ENCODE data around the gene STRN3. TPM values are rescaled to one million over a fixed set of nuclear protein-coding genes. Genes with fewer than 3 reads are reported as not detected.
"Not testable (repeated sequence)": the region's sequence is repeated elsewhere in the genome, so short reads cannot be mapped to it uniquely, and the experiment has no call there.

The STRN3 gene
- total RNA-seq, 1 donor, result 16.7 TPM

GRCh38 chr14:30925254-30925653, 100.9 kb downstream of the STRN3 start:
- no peak for DNase-seq (ENCODE audit: low read depth in 2 of 3, low spot score in 2 of 3)

DNA sequence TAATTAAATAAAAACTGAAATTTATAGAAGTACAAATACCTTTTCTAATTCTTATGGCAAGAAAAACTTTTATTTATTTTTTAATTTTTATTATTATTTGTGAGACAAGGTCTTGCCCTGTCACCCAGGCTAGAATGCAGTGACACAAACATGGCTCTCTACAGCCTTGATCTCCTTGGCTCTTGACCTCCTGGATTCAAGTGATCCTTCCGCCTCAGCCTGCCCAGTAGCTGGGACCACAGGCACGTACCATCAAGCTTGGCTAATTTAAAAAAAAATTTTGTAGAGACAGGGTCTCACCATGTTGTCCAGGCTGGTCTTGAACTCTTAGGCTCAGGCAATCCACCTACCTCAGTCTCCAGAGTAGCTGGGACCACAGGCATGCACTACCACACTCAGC, 104.4 kb downstream of the STRN3 start:
- no peak for DNase-seq (ENCODE audit: low read depth in 2 of 3, low spot score in 2 of 3)

GRCh38 chr14:30921305-30921704, 104.9 kb downstream of the STRN3 start:
- no peak for DNase-seq (ENCODE audit: low read depth in 2 of 3, low spot score in 2 of 3)

DNA sequence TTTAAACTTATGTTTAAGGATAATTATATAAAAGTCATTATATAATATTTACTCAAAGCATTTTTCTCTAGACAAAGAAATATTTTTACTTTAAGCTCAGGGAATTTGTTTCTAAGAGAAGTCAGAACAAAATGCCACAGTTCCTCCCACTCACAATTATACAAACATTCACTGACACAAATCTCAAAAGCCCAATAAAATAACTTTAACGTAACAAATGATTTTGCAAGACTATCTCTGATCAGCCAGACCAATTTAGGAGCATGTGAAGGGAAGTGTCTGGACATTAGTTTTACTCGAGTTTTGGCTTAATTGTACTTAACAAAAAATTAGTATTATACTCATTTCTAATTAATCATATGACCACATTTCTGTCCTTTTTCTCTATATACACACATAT, 110.6 kb downstream of the STRN3 start:
- DNase-seq (ENCODE audit: low read depth in 2 of 3, low spot score in 2 of 3), result no peak

DNA sequence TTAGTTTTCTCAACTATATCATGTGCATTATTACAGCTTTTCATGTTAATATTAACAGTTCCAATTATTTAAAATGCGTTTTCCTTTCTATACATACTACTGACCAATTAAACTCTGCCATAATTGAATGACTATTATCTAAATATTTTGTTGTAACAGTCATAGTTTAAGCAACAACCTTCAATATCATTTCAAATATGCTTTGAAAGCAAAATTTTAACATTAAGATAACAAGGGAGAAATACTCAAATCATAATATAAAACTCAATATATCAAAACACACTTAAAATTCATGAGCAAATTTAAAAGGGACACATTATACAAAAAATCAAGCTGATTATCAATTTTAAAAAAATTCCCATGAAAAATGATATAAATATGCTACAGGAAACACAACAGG, 111.4 kb downstream of the STRN3 start:
- DNase-seq (ENCODE audit: low read depth in 2 of 3, low spot score in 2 of 3), result no peak

DNA sequence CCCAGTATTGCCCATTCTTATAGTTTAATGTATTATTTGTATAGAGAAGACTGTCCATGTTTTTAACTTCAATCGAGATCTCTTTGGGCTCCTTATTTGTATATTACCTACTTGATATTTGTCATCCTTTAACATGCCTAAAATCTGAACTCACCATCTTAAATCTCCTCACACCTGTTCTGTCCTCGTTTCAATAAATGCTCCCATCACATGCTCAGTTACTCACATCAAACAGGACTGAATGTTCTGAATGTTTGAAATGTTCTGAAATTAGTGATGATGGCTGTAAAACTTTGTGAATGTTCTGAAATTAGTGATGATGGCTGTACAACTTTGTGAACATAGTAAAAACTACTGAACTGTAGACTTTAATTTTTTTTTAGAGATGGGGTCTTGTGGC, 117.4 kb downstream of the STRN3 start:
- no peak for DNase-seq (ENCODE audit: low read depth in 2 of 3, low spot score in 2 of 3)

DNA sequence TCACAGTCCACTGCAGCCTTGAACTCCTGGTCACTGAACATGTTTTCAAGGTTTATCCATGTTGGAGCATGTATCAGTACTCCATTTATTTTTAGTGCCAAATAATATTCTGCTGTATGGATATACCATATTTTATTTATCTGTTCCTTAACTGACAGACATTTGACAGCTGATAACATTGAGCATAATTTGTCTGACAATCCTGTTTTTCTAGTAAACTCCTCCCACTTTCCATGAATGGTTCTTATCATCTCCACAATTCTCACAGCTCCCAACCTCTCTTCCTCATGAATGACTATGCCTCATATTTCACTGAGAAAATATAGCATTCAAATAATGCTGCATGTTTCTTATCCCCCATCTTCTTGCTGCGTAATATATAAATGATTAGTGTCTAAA, 118.5 kb downstream of the STRN3 start:
- DNase-seq (ENCODE audit: low read depth in 2 of 3, low spot score in 2 of 3), result no peak

DNA sequence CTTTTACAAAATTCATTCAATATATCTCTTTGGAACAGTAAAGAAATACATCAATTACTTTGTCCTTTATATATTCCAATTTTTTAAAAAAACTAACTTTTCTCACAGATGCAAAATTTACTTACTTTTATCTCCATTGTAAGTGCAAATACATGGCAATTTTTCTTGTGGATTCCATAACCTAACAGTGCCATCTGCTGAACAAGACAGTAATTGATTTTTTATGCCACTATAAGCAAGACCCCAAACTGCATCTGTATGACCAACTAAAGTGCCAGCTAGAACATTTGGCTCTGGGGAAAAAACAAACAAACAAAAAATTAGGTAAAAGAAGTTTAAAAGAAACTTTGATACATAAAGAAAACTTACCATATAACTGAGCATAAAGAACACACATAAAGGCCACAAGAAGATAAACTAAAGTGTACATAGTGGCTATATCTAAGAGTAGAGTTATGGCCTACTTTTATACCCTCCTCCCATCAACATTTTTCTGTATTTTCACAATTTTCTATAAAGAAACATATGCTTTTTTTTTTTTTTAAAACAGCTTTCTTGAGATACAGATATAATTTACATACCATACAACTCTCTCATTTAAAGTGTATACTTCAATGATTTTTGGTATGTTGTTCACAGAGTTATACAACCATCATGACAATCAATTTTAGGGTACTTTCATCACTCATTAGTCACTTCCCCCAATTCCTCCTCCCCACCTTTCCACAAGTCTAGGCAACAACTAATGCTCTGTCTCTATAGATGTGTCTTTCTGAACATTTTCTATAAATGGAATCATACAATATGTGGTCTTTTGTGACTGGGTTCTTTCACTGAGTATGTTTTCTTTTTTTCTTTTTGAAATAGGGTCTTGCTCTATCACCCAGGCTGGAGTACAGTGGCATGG, 119.2 kb downstream of the STRN3 start:
- peak in 2 of 3 donors; percentile 33 to 64 for DNase-seq (ENCODE audit: low read depth in 2 of 3, low spot score in 2 of 3)

- no peak for DNase-seq (ENCODE audit: low read depth in 2 of 3, low spot score in 2 of 3)
Observed at GRCh38 chr14:30903285-30904124, 122.7 kb downstream of the STRN3 start.

GRCh38 chr14:30897121-30897520, 129.1 kb downstream of the STRN3 start:
- DNase-seq (ENCODE audit: low read depth in 2 of 3, low spot score in 2 of 3), result not testable (repeated sequence)

GRCh38 chr14:30896435-30896834, 129.7 kb downstream of the STRN3 start:
- no peak for DNase-seq (ENCODE audit: low read depth in 2 of 3, low spot score in 2 of 3)

- DNase-seq (ENCODE audit: low read depth in 2 of 3, low spot score in 2 of 3), result no peak
Observed at GRCh38 chr14:30894923-30895515, 131.2 kb downstream of the STRN3 start.

- DNase-seq (ENCODE audit: low read depth in 2 of 3, low spot score in 2 of 3), result no peak
Observed at GRCh38 chr14:30893819-30894218, 132.4 kb downstream of the STRN3 start.

DNA sequence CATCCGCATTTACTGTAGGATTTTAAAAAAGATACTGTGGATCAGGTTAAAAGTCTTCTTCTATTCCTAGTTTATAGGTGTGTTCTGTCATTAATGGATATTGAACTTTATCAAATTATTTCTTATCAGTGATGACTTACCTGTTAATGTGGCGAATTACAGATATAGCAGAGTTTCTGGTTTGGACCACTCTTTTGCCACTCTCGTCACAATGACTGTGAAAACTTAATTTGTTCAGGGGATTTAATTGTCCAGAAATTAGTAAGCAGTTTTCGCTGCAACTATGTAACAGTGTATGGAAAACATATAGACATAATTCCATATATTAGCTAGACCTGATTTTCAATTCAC, 137.0 kb downstream of the STRN3 start:
- DNase-seq (ENCODE audit: low read depth in 2 of 3, low spot score in 2 of 3), result no peak

DNA sequence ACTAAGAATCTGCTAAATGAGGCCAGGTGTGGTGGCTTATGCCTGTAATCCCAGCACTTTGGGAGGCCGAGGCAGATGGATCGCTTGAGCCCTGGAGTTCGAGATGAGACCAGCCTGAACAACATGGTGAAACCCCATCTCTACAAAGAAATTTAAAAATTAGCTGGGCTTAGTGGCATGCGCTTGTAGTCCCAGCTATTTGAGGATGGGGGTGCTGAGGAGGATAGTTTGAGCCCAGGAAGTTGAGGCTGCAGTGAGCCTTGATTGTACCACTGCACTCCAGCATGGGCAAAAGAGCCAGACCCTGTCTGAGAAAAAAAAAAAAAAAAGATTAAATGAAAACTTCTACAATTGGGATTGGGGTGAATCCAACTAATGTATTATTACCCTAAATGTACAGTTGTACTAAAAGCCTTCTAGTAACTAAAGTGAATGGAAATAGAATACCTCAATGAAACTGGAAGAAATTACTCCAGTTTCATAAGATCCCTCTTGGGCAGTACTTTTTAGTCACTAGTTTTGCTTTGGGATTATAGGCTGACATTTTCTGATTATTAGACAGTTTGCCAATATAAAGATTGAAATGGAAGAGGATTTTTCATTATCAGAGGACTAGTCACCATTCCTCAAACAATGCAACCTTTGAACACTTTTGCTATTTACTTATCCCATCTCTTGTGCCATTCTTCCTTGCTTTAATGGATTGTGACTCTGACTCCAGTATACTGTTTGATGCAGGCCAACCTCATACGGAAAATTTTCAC, 137.5 kb downstream of the STRN3 start:
- DNase-seq (ENCODE audit: low read depth in 2 of 3, low spot score in 2 of 3), result no peak

DNA sequence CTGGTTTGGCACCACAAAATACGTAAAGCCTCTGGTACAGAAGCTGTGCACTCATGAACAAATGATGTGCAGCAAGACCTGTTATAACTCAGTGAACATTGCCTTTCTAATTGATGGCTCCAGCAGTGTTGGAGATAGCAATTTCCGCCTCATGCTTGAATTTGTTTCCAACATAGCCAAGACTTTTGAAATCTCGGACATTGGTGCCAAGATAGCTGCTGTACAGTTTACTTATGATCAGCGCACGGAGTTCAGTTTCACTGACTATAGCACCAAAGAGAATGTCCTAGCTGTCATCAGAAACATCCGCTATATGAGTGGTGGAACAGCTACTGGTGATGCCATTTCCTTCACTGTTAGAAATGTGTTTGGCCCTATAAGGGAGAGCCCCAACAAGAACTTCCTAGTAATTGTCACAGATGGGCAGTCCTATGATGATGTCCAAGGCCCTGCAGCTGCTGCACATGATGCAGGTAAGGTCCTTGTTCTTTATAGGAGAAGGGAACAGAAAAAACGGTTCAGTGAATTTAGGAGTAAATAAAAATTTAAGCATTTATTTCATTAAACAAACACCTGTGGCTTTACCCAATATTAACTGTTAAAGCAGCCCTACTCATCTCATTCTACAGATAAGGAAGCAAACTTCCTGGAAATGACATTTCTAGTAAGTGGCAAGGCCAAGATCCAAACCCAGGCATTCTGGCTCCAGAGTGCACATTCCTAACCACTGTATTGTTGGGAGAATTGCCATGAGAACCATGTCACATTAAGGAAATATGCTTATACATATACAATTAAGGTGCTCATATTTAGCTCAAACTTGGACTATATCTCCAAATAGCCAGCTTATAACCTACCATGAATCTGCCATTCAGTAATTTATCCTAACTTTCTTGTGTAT, 140.1 kb downstream of the STRN3 start:
- DNase-seq (ENCODE audit: low read depth in 2 of 3, low spot score in 2 of 3), result no peak

DNA sequence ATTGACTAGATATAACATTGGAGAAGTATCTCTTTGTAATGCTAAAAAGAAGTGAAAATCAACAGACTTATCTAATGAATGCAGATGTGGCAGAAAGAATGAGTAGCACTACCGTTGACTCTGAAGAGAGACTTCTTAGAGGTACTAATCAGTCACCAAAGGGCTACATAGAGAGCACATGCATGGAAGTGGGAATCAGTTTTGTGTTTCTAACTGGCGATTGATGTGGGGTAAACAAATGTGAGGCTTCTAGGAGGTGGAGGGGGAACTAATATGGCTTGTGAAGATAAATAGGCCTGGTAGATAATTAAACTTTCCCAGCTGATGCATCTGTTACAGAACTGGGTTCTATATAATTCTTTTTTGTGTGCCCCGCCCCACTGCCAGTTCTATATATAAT, 141.3 kb downstream of the STRN3 start:
- no peak for DNase-seq (ENCODE audit: low read depth in 2 of 3, low spot score in 2 of 3)

- no peak for DNase-seq (ENCODE audit: low read depth in 2 of 3, low spot score in 2 of 3)
Observed at GRCh38 chr14:30883508-30884294, 142.5 kb downstream of the STRN3 start.

DNA sequence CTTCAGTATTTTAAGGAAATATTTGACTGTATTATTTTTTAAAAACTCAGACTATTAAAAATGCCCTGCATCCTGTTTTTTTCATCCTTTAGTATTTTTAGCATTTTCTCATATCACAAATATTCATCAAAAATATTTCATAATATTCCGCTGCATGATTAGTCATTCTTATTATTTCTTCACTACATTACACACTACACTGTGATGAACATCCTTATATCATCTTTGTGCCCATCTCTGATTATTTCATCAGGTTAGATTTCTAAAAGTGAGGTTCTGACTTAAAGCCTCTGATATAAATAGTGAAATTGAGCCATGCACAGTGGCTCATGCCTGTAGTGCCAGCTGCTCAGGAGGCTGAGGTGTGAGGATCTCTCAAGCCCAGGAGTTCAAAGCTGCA, 143.7 kb downstream of the STRN3 start:
- DNase-seq (ENCODE audit: low read depth in 2 of 3, low spot score in 2 of 3), result no peak
